A549 (cell line): ENCODE data around the gene CFAP69. TPM values are rescaled to one million over a fixed set of nuclear protein-coding genes. Genes with fewer than 3 reads are reported as not detected.
A peak's percentile ranks its signal among the peaks of the same experiment; 100 is the strongest.

Experiments used
- ATAC-seq, 2 experiments: fragments of 200-7000 bp in 1 of 2; fragments of >200 bp in 1 of 2; cut with Nextera tagmentation in 1 of 2; cut with Tn5 transposase in 1 of 2; 3 replicates each; pipeline versions ENCODE4 v1.8.0 to v1.9.1; 2018 to 2020; ENCODE audit warnings: mild to moderate bottlenecking in 1 of 2, moderate library complexity in 1 of 2
- CTCF ChIA-PET: fragments of 300-600 bp; sonication (Branson Sonifier 250); formaldehyde crosslinking; extraction: SDS; loops from one replicate; lab custom pipeline; 2021; ENCODE audit warnings: antibody characterized with exemption, inconsistent platforms; lab: Yijun Ruan, JAX
- POLR2A ChIA-PET: fragments of 350-600 bp; formaldehyde crosslinking; extraction: SDS; loops from one replicate; lab custom pipeline; 2021; ENCODE audit warnings: antibody characterized with exemption, inconsistent platforms; lab: Yijun Ruan, JAX
- DNase-seq, 2 experiments: peaks; one replicate each; pipeline versions ENCODE4 v3.0.0 to v3.0.0-alpha.2; 2011 to 2016; ENCODE audit warnings: low read depth in 1 of 2, low spot score in 1 of 2
- FAIRE-seq: peaks from 2 replicates; lab custom pipeline; 2011; peaks lifted over from hg19 to GRCh38; lab: Jason Lieb, UNC
- H3K27ac ChIP-seq, 2 experiments: fragments of >200 bp; sonication (Bioruptor Twin); formaldehyde crosslinking; 3 replicates each; pipeline ENCODE4 v1.5.1; 2016 to 2017
- H3K4me1 ChIP-seq: fragments of >200 bp; sonication (Bioruptor Twin); formaldehyde crosslinking; 3 replicates; pipeline ENCODE4 v1.6.1; 2016
- H3K4me2 ChIP-seq: fragments of >200 bp; sonication (Bioruptor Twin); formaldehyde crosslinking; 3 replicates; pipeline ENCODE4 v1.6.1; 2016
- H3K4me3 ChIP-seq: fragments of >200 bp; sonication (Bioruptor Twin); formaldehyde crosslinking; 3 replicates; pipeline ENCODE4 v1.5.1; 2016
- H3K9me3 ChIP-seq: fragments of >200 bp; sonication (Bioruptor Twin); formaldehyde crosslinking; 3 replicates; pipeline ENCODE4 v1.6.1; 2016
- BHLHE40 ChIP-seq: IDR thresholded peaks from 2 replicates; pipeline ENCODE4 v1.6.1; 2012; ENCODE audit warnings: low read depth, low read length, inconsistent platforms
- CBX8 ChIP-seq: fragments of 200-600 bp; sonication (generic); IDR thresholded peaks from 2 replicates; pipeline ENCODE4 v1.6.1; 2016
- CEBPB ChIP-seq, 2 experiments: fragments of >200 bp in 1 of 2; sonication (Bioruptor Twin) in 1 of 2; formaldehyde crosslinking in 1 of 2; IDR thresholded peaks; 2 replicates each; pipeline ENCODE4 v1.6.1; 2012 to 2016
- CHD2 ChIP-seq: fragments of 150-350 bp; IDR thresholded peaks from 2 replicates; pipeline ENCODE4 v1.6.1; 2014; ENCODE audit warnings: low read length; ENCODE audit not compliant: partially characterized antibody
- CTCF ChIP-seq: fragments of >200 bp; sonication (Bioruptor Twin); formaldehyde crosslinking; IDR thresholded peaks from 3 replicates; pipeline ENCODE4 v1.5.1; 2016
- E2F6 ChIP-seq: IDR thresholded peaks from 2 replicates; pipeline ENCODE4 v1.6.1; 2012; ENCODE audit warnings: low read depth, borderline replicate concordance
- EHMT2 ChIP-seq: fragments of 200-600 bp; sonication (generic); IDR thresholded peaks from 2 replicates; pipeline ENCODE4 v1.6.1; 2016; ENCODE audit warnings: antibody characterized with exemption, low read depth, mild to moderate bottlenecking, moderate library complexity
- GATA3 ChIP-seq: IDR thresholded peaks from 2 replicates; pipeline ENCODE4 v1.6.1; 2012; ENCODE audit warnings: borderline replicate concordance
- HDAC2 ChIP-seq: fragments of 200-600 bp; sonication (generic); IDR thresholded peaks from 2 replicates; pipeline ENCODE4 v1.6.1; 2016
- HMGXB4 ChIP-seq: fragments of 250-450 bp; sonication (Bioruptor Pico); IDR thresholded peaks from 2 replicates; pipeline ENCODE4 v1.5.0; 2021; ENCODE audit warnings: mild to moderate bottlenecking, moderate library complexity, borderline replicate concordance
- HOXB5 ChIP-seq: fragments of 250-450 bp; sonication (Bioruptor Pico); IDR thresholded peaks from 2 replicates; pipeline ENCODE4 v1.5.0; 2020; ENCODE audit warnings: mild to moderate bottlenecking, moderate library complexity
- JUN ChIP-seq, 2 experiments: fragments of >200 bp; sonication (Bioruptor Twin); formaldehyde crosslinking; IDR thresholded peaks; 2 replicates in 1 of 2; 3 replicates in 1 of 2; pipeline ENCODE4 v1.6.1; 2016 to 2017
- KDM5A ChIP-seq: fragments of 200-600 bp; sonication (generic); IDR thresholded peaks from 2 replicates; pipeline ENCODE4 v1.6.1; 2016; ENCODE audit warnings: antibody characterized with exemption, mild to moderate bottlenecking
- MAFK ChIP-seq: fragments of 450-650 bp; IDR thresholded peaks from 2 replicates; pipeline ENCODE4 v1.6.1; 2014; ENCODE audit not compliant: partially characterized antibody
- MAX ChIP-seq: IDR thresholded peaks from 2 replicates; pipeline ENCODE4 v1.6.1; 2012
- MAZ ChIP-seq: fragments of 150-350 bp; IDR thresholded peaks from 2 replicates; pipeline ENCODE4 v1.6.1; 2014; ENCODE audit warnings: antibody characterized with exemption, low read depth, low read length, borderline replicate concordance
- NPAS2 ChIP-seq: fragments of 250-450 bp; sonication (Bioruptor Pico); IDR thresholded peaks from 2 replicates; pipeline ENCODE4 v1.8.0; 2022; ENCODE audit warnings: mild to moderate bottlenecking, moderate library complexity, borderline replicate concordance
- PBX3 ChIP-seq: IDR thresholded peaks from 2 replicates; pipeline ENCODE4 v1.6.1; 2012
- POLR2A ChIP-seq: IDR thresholded peaks from 2 replicates; pipeline ENCODE4 v1.6.1; 2012; ENCODE audit warnings: mild to moderate bottlenecking, low read length
- POLR2AphosphoS2 ChIP-seq: conservative IDR thresholded peaks from 2 replicates; pipeline ENCODE4 v1.6.1; 2012; ENCODE audit warnings: low read length, improper control_type of control experiment, inconsistent platforms
- RAD21 ChIP-seq, 2 experiments: fragments of >200 bp in 1 of 2; sonication (Bioruptor Twin) in 1 of 2; formaldehyde crosslinking in 1 of 2; IDR thresholded peaks in 1 of 2; conservative IDR thresholded peaks in 1 of 2; 2 replicates in 1 of 2; 3 replicates in 1 of 2; pipeline ENCODE4 v1.6.1; 2012 to 2018; ENCODE audit warnings: inconsistent platforms in 1 of 2
- SMC3 ChIP-seq: fragments of >200 bp; sonication (Bioruptor Twin); formaldehyde crosslinking; IDR thresholded peaks from 3 replicates; pipeline ENCODE4 v1.6.1; 2018; ENCODE audit warnings: inconsistent platforms
- TFCP2L1 ChIP-seq: fragments of 250-450 bp; sonication (Bioruptor Pico); IDR thresholded peaks from 2 replicates; pipeline ENCODE4 v1.5.0; 2021; ENCODE audit warnings: mild to moderate bottlenecking
- ZNF302 ChIP-seq: fragments of 250-450 bp; sonication (Bioruptor Pico); IDR thresholded peaks from 2 replicates; pipeline ENCODE4 v1.9.0; 2021; ENCODE audit warnings: inconsistent platforms, mild to moderate bottlenecking, moderate library complexity
- ZSCAN20 ChIP-seq: fragments of 250-450 bp; sonication (Bioruptor Pico); IDR thresholded peaks from 2 replicates; pipeline ENCODE4 v1.8.0; 2022; ENCODE audit warnings: mild to moderate bottlenecking, moderate library complexity
- WGBS: methylation state at CpG from one replicate; pipeline ENCODE4 v1.1.6; 2017; ENCODE audit errors: missing lambda C conversion rate; 5-methylcytosine and 5-hydroxymethylcytosine counted together
- polyA plus RNA-seq, 4 experiments: library from polyadenylated mRNA; depleted of rRNA in 3 of 4; stranded (reverse); fragments of >200 nt; fragmentation: RNase III in 1 of 4; extraction: RNeasy Plus Mini Kit Qiagen cat#74134 plus additional on column Dnase treatment in 1 of 4; gene quantifications; 2 replicates in 3 of 4; 3 replicates in 1 of 4; pipeline ENCODE4 v1.2.3, GENCODE V29; 2011 to 2017

The CFAP69 gene
- polyA plus RNA-seq, 2 of the 4 experiments (the other 2 are of a cell fraction) = 1.9 to 6.1 TPM

- no peak for DNase-seq
- H3K4me2 ChIP-seq = peak overlapping the region; percentile 83
- CTCF ChIA-PET = interaction anchor here (0.7 to 3.3 kb wide), 27 partner anchors 9 to 217 kb away, joined by 3 to 38 read pairs (median 6); partner anchors contain the start of genes CFAP69 and STEAP1
- peaks cover 13% of the 10 kb centered on the region; the same call in 1 of the 3 replicates for H3K4me1 ChIP-seq
- POLR2A ChIA-PET = interaction anchor here (0.6 to 2.0 kb wide), 13 partner anchors 11 to 193 kb away, joined by 3 to 20 read pairs (median 4); partner anchors contain the start of genes CFAP69, CLDN12 and STEAP1
- 13% methylated on average over 11 of the region's 11 CpGs for WGBS
- no peak for TF ChIP-seq SMC3
- no peak for TF ChIP-seq HMGXB4 (CRISPR knock-in tag)
- no peak for TF ChIP-seq CBX8
- TF ChIP-seq EHMT2 = no peak
- no peak for TF ChIP-seq CTCF
- TF ChIP-seq ZNF302 (CRISPR knock-in tag) = no peak
- TF ChIP-seq CEBPB (IDR thresholded peaks at IDR 0.05) = no peak
- TF ChIP-seq ZSCAN20 (CRISPR knock-in tag) = no peak
- TF ChIP-seq HOXB5 (CRISPR knock-in tag) = no peak
- no peak for TF ChIP-seq TFCP2L1 (CRISPR knock-in tag)
- TF ChIP-seq NPAS2 (CRISPR knock-in tag) = no peak
- no peak for TF ChIP-seq KDM5A
- no peak for TF ChIP-seq CHD2
- no peak for TF ChIP-seq MAFK
- no peak for TF ChIP-seq BHLHE40
- no peak for TF ChIP-seq MAZ
- TF ChIP-seq POLR2AphosphoS2 = no peak
- TF ChIP-seq PBX3 = no peak
- peak; percentile 17 to 21; a peak in 4 of 6 replicates for ATAC-seq
- H3K9me3 ChIP-seq = no peaks in the 10 kb centered on the region
- FAIRE-seq = no peak
- H3K27ac ChIP-seq = peak overlapping the region; percentile 95 to 97
- peak overlapping the region; percentile 74 for H3K4me3 ChIP-seq
Observed at GRCh38 chr7:90210981-90211380, 34.0 kb upstream of the CFAP69 start.

GRCh38 chr7:90211391-90212148, 33.4 kb upstream of the CFAP69 start, which contains the start of gene STEAP2:
Gene STEAP2, plus strand, starts transcription at chr7:90211740. Its CDS starts 13,343 bp downstream, at chr7:90225083.
- peaks cover 13% of the 10 kb centered on the region; the same call in 1 of the 3 replicates for H3K4me1 ChIP-seq
- no peaks in the 10 kb centered on the region for H3K9me3 ChIP-seq
- ATAC-seq (peak; percentile 98), DNase-seq (peak; percentile 82 to 94), FAIRE-seq (no peak)
- H3K4me2 ChIP-seq = peak within 1 kb of the TSS; percentile 83
- CTCF ChIA-PET = interaction anchor here (0.7 to 3.3 kb wide), 32 partner anchors 8 to 216 kb away, joined by 3 to 38 read pairs (median 4); partner anchors contain the start of genes CFAP69 and STEAP1
- under 1% methylated on average over 29 of the region's 73 CpGs for WGBS
- POLR2A ChIA-PET = interaction anchor here (0.5 to 2.0 kb wide), 17 partner anchors 11 to 267 kb away, joined by 3 to 20 read pairs (median 4); partner anchors contain the start of genes CFAP69, CLDN12 and STEAP1
- peak within 1 kb of the TSS; percentile 95 to 97 for H3K27ac ChIP-seq
- peak within 1 kb of the TSS; percentile 74 for H3K4me3 ChIP-seq
- TF ChIP-seq POLR2A = peak; percentile 65
- peak; percentile 17 for TF ChIP-seq MAFK
- TF ChIP-seq JUN (IDR thresholded peaks at IDR 0.05) = peak; percentile 68 to 78; a peak in 4 of 5 replicates
- peak; percentile 74 for TF ChIP-seq E2F6
- TF ChIP-seq MAX = peak; percentile 92
- peak; percentile 34 to 60; a peak in 4 of 5 replicates for TF ChIP-seq RAD21 (conservative IDR thresholded peaks at IDR 0.05 in 1 of 2, IDR thresholded peaks at IDR 0.05 in 1 of 2)
- peak; percentile 38; the same call in 2 of the 3 replicates for TF ChIP-seq CTCF
- 0 out of 2 replicates have a peak, but pooled peaks have one; percentile 12 for TF ChIP-seq HMGXB4 (CRISPR knock-in tag)
- TF ChIP-seq HDAC2 = peak; percentile 73; the same call in 1 of the 2 replicates
- no peak for TF ChIP-seq HOXB5 (CRISPR knock-in tag)
- no peak for TF ChIP-seq CHD2
- TF ChIP-seq ZSCAN20 (CRISPR knock-in tag) = no peak
- TF ChIP-seq GATA3 = 0 out of 2 replicates have a peak, but pooled peaks have one; percentile 23
